ENCODE measurements around the gene SCUBE2.

- TF ChIP-seq GATA3 (IDR thresholded peaks at IDR 0.05; ENCODE audit: low read depth, low read length) = no peak
- TF ChIP-seq GATA2 (IDR thresholded peaks at IDR 0.05; ENCODE audit: low read depth, low read length) = no peak
Measured at GRCh38 chr11:9130297-9130696, 38.9 kb upstream of the SCUBE2 start.

Data from SH-SY5Y (cell line).